GM18517 (cell line): ENCODE results near the gene TMEM131.

Source experiments
- ATAC-seq: cut with Tn5 transposase; IDR thresholded peaks from one replicate; pipeline ENCODE4 v1.9.1; 2021; ENCODE audit warnings: mild to moderate bottlenecking, moderate library complexity; ENCODE audit not compliant: unreplicated experiment

The TMEM131 gene

DNA sequence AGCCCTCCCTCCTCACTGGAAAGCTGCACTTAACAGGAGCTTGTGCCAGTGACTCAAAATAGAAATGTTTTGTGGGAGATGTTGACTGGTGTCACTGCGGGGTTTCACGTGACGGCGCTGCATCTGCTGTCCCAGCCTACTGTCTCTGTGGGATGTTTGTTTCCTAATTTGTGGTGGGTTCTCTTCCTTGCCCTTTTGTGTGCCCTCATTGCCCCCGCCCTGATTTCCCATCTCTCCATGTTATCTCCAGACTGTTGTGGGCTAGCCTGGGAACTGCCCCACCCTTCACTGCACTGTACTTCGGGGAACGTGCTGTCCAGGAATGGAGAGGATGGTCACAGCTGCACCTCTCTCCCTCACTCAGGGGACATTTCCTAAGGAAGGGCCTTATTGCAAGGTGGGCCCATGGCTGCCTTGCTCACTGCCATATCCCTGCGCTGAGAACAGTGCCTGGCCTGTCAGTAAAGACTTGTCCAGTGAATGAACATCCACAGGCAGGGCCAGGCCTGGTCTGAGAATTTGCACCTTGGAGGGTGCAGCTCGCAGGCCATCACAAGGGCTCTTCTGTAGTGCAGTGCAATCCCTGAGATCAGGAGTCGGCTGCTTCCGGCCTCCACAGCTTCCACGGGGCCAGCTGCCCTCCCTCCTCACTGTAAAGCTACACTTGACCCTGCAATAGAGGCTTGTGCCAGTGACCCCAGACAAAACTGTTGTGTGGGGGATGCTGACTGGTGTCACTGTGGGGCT lies 264.3 kb downstream of the TMEM131 start:
- no peak for ATAC-seq

GRCh38 chr2:97730245-97730644 lies 265.5 kb downstream of the TMEM131 start:
- no peak for ATAC-seq

DNA sequence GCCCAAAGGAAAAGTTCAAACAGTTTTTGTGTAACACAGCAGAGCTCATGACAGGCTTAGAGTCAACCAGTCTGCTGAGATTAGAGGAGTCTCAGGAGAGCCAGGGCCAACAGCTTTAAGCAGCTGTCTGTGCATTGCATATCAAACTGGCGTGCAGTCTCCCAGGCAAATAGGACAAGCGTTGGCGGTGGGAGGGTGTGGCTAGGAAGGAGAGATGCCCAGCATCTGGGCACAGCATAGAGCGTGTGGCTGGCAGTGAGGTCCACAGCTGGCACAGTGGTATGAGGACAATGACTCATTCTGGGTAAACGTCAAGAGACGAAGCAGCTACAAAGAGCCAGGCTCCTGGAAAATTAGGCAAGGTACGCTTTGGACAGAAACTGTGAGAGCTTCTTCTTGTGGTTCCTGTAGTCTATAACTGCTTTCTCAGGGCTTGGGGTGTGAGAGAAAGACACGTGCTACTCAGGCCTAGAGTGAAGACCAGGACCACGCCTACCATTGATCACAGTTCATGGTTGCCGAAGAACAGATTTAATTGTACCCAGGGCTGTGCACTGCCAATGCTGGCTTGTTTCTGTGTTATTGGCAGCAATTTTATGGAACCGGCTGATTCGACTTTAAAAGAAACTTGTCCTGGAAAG lies 267.5 kb downstream of the TMEM131 start:
- ATAC-seq, result no peak

DNA sequence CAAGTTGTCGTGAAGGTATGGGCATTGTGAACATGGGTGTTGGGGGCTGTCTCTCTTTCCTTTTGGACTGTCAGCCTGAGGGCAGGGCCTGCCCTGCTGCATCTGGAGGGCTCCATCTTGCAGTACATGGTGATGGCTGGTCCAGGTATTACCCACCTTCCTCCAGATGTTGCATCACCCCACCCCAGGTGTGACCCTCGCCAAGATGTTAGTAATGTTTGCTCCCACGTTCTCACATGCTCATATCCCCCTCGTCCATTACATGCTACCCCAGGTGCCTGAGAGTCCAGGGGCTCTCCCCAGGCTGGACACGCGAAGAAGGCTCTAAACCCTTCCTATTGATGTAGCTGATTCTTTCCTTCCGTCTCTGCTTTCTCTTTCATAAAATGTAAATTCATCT lies 268.5 kb downstream of the TMEM131 start:
- no peak for ATAC-seq

GRCh38 chr2:97726261-97727064 lies 269.3 kb downstream of the TMEM131 start:
- ATAC-seq, result no peak

DNA sequence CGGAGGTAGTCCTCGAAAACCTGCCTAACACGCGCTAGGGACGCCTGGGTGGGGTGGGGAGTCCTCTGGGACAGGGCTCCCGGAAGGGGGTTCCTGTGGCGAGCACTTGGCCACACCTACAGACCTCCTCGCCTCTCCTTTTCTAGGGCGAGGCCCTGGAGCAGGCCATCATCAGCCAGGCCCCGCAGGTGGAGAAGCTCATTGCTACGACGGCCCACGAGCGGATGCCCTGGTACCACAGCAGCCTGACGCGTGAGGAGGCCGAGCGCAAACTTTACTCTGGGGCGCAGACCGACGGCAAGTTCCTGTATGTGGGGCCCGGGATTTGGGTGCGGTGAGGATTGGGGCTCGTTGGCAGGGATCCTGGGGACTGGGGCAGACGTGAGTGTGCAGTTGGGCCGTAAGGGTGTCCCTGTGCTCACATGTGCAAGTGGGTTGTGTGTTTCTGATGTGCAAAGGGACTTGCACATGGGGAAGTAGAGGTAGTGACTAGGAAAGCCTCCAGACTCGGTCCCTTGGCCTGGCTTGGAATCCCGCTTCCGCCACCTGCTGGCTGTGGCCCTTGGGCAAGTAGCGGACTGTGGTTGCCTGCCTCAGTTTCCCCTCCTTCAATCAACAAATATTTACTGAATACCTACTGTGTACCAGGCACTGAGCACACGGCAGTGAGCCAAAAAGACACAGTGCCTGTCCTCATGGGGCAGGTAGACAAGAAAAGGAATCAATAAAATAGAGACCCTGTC lies 270.6 kb downstream of the TMEM131 start:
- no peak for ATAC-seq

GRCh38 chr2:97724501-97724900 lies 271.2 kb downstream of the TMEM131 start:
- no peak for ATAC-seq

- ATAC-seq, result no peak
Observed at GRCh38 chr2:97724073-97724410, 271.7 kb downstream of the TMEM131 start.

DNA sequence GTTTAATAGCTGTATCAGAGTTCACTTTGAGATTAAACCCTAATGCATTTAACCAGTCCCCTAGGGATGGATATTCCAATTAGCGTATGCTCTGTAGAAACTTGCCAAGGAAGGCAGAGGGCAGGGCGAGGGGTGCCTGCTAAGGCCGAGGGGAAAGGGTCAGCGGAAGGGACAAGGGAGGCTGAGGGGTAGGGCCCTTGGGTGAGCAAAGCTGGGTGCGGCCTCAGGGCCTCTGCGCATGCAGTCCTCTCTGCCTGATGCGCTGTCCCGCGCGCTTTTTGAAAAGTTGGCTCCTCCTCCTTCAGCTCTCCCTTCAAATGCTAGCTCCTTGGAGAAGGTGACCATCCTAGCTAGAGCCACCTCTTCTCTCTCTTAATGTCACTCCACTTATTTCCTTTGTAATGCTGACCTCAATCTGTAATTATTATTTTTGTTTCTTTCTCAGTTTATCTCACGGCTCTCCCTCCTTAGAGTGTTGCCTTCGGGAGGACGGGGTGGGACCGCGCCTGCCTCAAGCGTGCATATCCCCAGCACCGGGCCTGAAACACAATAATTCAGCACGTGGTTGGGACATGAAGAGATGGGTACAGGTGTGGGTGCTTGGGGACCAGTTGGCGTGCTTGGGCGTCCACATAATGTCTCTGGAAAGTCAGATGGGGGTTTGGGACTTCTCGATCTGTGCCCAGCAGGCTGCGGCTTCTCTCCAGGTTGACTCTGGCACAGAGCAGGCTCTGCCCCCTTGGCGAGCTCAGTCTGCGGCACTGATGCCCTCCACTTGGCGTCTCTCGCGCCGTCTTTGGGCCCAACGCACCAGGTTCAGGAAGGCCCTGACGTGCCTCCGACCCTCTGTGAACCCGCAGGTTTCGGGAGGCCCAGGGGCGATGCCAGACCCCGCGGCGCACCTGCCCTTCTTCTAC lies 272.3 kb downstream of the TMEM131 start:
- ATAC-seq, result no peak

GRCh38 chr2:97722227-97722626 lies 273.5 kb downstream of the TMEM131 start:
- ATAC-seq, result no peak

DNA sequence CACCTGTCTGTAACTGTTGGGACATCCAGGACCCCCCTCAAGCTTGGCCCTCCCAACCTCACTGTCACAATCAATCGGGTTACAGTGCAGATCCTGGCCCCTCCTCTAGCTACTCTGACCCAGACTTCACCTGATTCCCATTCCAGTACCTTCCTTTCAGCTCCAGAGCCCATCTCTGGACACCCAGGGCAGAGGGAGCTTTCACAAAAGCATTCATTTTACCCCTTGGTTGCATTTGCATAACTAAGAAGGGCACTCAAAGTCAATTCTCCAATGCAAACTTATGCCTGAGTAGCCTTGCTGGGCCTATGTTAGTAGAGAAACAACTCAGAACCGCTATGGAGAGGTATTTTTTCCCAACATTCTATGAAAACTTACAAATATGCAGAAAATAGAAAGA lies 275.0 kb downstream of the TMEM131 start:
- no peak for ATAC-seq

- no peak for ATAC-seq
Observed at GRCh38 chr2:97719362-97720155, 276.2 kb downstream of the TMEM131 start.

DNA sequence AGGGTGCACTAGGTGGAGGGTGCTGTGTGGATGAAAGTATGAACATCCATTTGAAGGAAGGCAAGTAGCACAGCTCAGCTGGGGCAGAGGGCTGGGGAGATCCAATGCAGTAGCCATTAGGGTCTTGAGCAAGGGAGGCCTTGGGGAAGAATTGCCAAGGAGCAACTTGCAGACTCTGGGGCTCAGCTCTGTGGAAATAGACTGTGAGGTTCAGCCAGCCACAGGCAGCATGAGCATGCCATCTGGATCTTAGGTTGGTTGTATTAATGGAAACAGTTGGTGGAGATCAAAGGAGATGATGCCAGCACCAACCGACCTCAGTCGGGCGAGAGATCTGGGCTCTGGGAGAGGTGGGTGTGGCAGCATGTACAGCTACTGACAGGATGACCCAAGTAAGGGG lies 276.8 kb downstream of the TMEM131 start:
- ATAC-seq, result no peak

DNA sequence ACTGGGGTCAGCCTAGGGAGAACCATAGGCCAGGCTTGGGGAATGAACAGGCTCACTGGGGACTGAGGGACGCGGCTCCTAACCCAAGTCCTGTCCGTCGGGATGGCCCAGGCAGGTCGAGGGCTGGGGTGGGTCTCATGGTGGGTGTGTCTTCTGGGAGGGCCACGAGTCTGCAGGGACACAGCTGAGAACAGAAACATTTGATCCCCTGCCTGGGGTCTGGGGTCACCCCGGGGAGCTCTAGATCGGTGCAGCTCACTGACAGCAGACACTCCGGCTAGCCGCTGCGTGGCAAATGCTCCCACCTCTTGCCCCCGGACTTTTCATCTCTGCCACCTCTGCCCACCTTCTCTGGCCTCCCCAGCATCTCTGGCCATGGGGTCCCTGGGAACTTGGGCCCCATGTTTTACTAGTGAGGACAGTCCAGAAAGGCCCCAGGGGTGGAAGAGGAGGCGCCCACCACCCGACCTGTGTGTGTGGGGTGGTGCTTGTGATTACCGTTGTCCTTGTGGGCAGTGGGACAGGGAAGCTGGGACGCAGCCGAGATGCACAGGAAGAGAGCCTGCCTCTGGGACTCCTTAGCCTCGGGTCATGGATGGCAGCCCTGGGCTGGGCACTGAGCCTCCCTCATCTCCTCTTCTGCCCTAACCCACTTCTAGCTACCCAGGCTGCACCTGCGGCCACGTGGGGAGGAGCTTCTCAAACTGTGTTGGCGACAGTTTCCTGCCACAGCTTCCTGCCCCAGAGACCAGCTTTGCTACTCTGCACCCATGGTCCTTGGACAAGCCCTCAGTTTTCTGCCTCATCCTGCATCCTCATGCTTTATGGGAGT lies 277.5 kb downstream of the TMEM131 start:
- ATAC-seq, result peak; percentile 76

DNA sequence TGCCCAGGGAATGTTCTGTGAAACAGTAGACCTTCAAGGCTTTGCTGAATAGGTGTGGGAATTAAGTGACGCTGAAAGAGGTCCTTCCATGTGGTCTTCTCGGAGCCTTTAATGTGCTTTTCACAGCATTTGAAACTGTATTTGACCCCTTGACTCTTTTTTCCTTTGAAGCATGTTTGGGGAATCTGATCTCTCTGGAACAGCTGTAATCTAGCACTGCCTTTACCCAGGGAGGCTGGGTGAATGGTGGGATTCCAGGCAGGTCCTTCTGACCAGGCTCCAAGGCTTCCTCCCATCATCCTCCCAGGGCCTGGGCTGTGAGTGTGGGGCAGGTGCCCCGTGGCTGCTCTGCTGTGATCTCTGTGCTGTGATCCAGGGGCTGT lies 278.1 kb downstream of the TMEM131 start:
- no peak for ATAC-seq

DNA sequence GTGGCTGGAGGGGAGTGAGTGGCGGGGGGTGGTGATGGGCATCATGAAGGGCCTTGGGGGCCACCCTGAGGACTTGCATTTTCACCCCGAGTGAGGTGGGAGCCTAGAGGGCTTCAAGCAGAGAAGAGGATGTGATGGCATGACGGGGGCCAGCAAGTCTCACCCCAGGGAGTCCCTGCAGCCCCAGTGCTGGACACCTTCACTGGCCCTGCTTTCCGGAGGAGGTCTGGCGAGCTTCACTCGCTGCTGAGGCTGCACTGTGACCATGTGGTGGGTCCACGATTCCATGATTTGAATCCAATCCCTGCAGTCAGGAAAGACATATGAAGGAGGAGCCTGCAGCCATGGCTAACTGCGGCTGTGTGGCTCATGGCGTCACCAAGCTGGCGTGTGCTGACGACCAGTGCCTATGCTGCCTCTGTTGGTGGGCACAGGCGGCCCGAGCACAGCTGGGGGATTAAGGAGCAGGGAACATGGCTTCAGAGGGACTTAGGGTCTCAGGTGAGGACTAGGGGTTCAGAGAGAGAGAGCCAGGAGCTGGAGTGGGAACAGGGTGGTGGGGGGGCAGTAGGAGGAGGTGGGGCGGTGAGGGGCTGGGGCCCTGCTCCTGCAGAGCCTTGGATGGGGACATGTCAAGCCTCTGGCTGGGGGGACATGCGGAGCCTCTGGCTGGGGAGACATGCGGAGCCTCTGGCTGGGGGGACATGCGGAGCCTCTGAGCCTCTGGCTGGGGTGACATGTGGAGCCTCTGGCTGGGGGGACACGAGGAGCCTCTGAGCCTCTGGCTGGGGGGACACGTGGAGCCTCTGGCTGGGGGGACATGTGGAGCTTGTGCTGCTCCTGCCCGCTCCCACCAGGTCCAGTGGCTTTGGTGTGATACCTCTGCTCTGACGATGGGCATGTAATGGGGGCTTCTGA lies 278.8 kb downstream of the TMEM131 start:
- no peak for ATAC-seq

DNA sequence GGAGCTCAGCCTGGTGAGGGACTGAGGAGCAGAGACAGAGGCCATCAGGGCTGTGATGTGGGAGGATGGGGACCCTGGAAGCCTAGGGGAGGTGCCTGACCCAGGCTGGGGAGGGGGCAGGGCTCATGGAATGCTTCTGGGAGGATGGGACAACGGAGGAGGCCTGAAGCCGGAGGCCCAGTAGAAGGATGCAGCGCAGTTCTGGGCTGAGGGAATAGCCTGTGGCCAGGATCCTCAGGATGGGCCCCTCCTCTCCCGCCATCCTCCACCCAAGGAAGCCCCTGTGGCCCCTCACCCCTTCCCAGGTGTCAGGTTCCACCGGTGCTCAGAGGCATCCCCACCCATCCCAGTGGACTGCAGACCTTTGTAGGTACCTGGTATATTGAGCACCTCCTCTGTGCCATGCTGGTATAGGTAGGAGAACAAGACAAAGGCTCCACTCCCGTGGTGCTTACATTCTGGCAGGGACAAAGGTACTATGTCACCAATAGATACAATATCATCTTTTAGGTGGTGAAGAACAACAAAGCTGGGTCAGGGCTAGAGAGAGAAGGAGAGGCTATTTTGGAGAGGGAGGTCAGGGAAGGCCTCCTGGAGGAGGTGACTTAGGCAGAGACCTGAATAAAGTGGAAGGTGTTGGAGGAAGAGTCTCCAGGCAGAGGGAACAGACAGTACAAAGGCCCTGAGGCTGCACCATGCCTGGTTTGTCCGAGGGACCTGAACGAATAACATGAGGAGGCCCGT lies 279.6 kb downstream of the TMEM131 start:
- no peak for ATAC-seq
